Effector memory CD8-positive, alpha-beta T cell (primary cell): ENCODE data around the gene SCGB3A1.

ENCODE experiments used
- ATAC-seq: fragments of 150-1000 bp; cut with Tn5 transposase; replicated peaks from 2 replicates; pipeline ENCODE4 v1.10.0; 2021; ENCODE audit warnings: mild to moderate bottlenecking, moderate library complexity
- DNase-seq, 3 experiments: peaks; one replicate each; pipeline ENCODE4 v3.0.0; 2021
- H3K27ac Mint-ChIP-seq, 2 donors: one replicate each; pipeline ENCODE4 v1.8.0; 2022; ENCODE audit warnings: mild to moderate bottlenecking in 2 of 2, mixed read lengths in 2 of 2, moderate library complexity in 2 of 2
- H3K27me3 Mint-ChIP-seq, 2 donors: one replicate each; pipeline ENCODE4 v1.8.0; 2022; ENCODE audit warnings: mixed read lengths in 2 of 2
- H3K36me3 Mint-ChIP-seq: one replicate; pipeline ENCODE4 v1.8.0; 2022; ENCODE audit warnings: mild to moderate bottlenecking, moderate library complexity, mixed read lengths; ENCODE audit not compliant: insufficient read depth
- H3K4me1 Mint-ChIP-seq, 2 donors: one replicate each; pipeline ENCODE4 v1.8.0; 2022; ENCODE audit warnings: low read depth in 2 of 2, mixed read lengths in 2 of 2
- H3K4me3 Mint-ChIP-seq, 2 donors: one replicate each; pipeline ENCODE4 v1.8.0; 2022; ENCODE audit warnings: mild to moderate bottlenecking in 2 of 2, mixed read lengths in 2 of 2, moderate library complexity in 2 of 2
- H3K9me3 Mint-ChIP-seq, 2 donors: one replicate each; pipeline ENCODE4 v1.8.0; 2022; ENCODE audit warnings: mixed read lengths in 2 of 2

SCGB3A1 gene

GRCh38 chr5:180620014-180620413, 28.7 kb upstream of the SCGB3A1 start:
- DNase-seq (no peak), ATAC-seq (no peak)
- Mint-ChIP-seq H3K27ac (peak overlapping the region in 1 of 2 donors; percentile 10), H3K4me3 (no peak overlapping the region), H3K4me1 (peaks cover 7 to 17% of the 10 kb centered on the region in 2 donors), H3K27me3 (no peaks in the 10 kb centered on the region), H3K9me3 (no peaks in the 10 kb centered on the region), H3K36me3 (peaks cover 14% of the 10 kb centered on the region)

- H3K36me3 Mint-ChIP-seq: peaks cover 14% of the 10 kb centered on the region
- DNase-seq (no peak), ATAC-seq (no peak)
- no peaks in the 10 kb centered on the region for H3K9me3 Mint-ChIP-seq
- peaks cover 5 to 12% of the 10 kb centered on the region in 2 donors for H3K4me1 Mint-ChIP-seq
- H3K27ac Mint-ChIP-seq: no peak overlapping the region
- peak overlapping the region in 1 of 2 donors; percentile 40 for H3K4me3 Mint-ChIP-seq
- H3K27me3 Mint-ChIP-seq: no peaks in the 10 kb centered on the region
Measured at GRCh38 chr5:180619563-180619915, 28.2 kb upstream of the SCGB3A1 start.

GRCh38 chr5:180618829-180619562, 27.7 kb upstream of the SCGB3A1 start:
- DNase-seq (peak in 1 of 3 experiments; percentile 10), ATAC-seq (peak; percentile 79)
- H3K4me3 Mint-ChIP-seq: peak overlapping the region in 1 of 2 donors; percentile 40
- H3K9me3 Mint-ChIP-seq: no peaks in the 10 kb centered on the region
- H3K27me3 Mint-ChIP-seq: no peaks in the 10 kb centered on the region
- H3K27ac Mint-ChIP-seq: no peak overlapping the region
- peaks cover 14% of the 10 kb centered on the region for H3K36me3 Mint-ChIP-seq
- H3K4me1 Mint-ChIP-seq: peaks cover 3 to 11% of the 10 kb centered on the region in 2 donors

GRCh38 chr5:180618487-180618828, 27.2 kb upstream of the SCGB3A1 start:
- no peak overlapping the region for H3K4me3 Mint-ChIP-seq
- DNase-seq: no peak
- H3K27ac Mint-ChIP-seq: no peak overlapping the region

GRCh38 chr5:180613814-180614188, 22.5 kb upstream of the SCGB3A1 start:
- DNase-seq: no peak
- Mint-ChIP-seq H3K36me3 (peaks cover 16% of the 10 kb centered on the region), H3K4me3 (no peak overlapping the region), H3K27me3 (peaks cover 0 to 6% of the 10 kb centered on the region in 2 donors), H3K4me1 (no peaks in the 10 kb centered on the region), H3K27ac (peak overlapping the region in 1 of 2 donors; percentile 70), H3K9me3 (no peaks in the 10 kb centered on the region)
- no peak for ATAC-seq

More at GRCh38 chr5:180618487-180618828, 27.2 kb upstream of the SCGB3A1 start:
- Mint-ChIP-seq H3K9me3 (no peaks in the 10 kb centered on the region), H3K27me3 (no peaks in the 10 kb centered on the region), H3K4me1 (peaks cover 0 to 6% of the 10 kb centered on the region in 2 donors), H3K36me3 (peaks cover 14% of the 10 kb centered on the region)
- ATAC-seq: no peak

GRCh38 chr5:180613188-180613813, 22.0 kb upstream of the SCGB3A1 start:
- Mint-ChIP-seq H3K27me3 (peaks cover 0 to 6% of the 10 kb centered on the region in 2 donors), H3K27ac (peak overlapping the region in 1 of 2 donors; percentile 70), H3K4me1 (peaks cover 0 to 1% of the 10 kb centered on the region in 2 donors), H3K36me3 (peaks cover 16% of the 10 kb centered on the region), H3K4me3 (no peak overlapping the region), H3K9me3 (no peaks in the 10 kb centered on the region)
- ATAC-seq (no peak), DNase-seq (no peak)

GRCh38 chr5:180612683-180613082, 21.4 kb upstream of the SCGB3A1 start:
- H3K27ac Mint-ChIP-seq: peak overlapping the region in 1 of 2 donors; percentile 33
- H3K36me3 Mint-ChIP-seq: peaks cover 16% of the 10 kb centered on the region
- no peak for ATAC-seq
- H3K9me3 Mint-ChIP-seq: no peaks in the 10 kb centered on the region
- no peak for DNase-seq
- H3K4me1 Mint-ChIP-seq: peaks cover 0 to 6% of the 10 kb centered on the region in 2 donors
- no peak overlapping the region for H3K4me3 Mint-ChIP-seq
- peaks cover 0 to 6% of the 10 kb centered on the region in 2 donors for H3K27me3 Mint-ChIP-seq

- Mint-ChIP-seq H3K4me3 (no peak overlapping the region), H3K27ac (no peak overlapping the region), H3K36me3 (peaks cover 15% of the 10 kb centered on the region), H3K27me3 (peaks cover 0 to 6% of the 10 kb centered on the region in 2 donors), H3K9me3 (no peaks in the 10 kb centered on the region), H3K4me1 (peaks cover 1 to 6% of the 10 kb centered on the region in 2 donors)
- no peak for ATAC-seq
- DNase-seq: no peak
Measured at GRCh38 chr5:180611140-180611850, 20.0 kb upstream of the SCGB3A1 start.

GRCh38 chr5:180609817-180610550, 18.7 kb upstream of the SCGB3A1 start:
- Mint-ChIP-seq H3K27me3 (peaks cover 0 to 6% of the 10 kb centered on the region in 2 donors), H3K4me1 (peaks cover 4 to 13% of the 10 kb centered on the region in 2 donors), H3K27ac (no peak overlapping the region), H3K36me3 (peaks cover 13% of the 10 kb centered on the region), H3K9me3 (no peaks in the 10 kb centered on the region), H3K4me3 (no peak overlapping the region)
- no peak for DNase-seq
- no peak for ATAC-seq

- Mint-ChIP-seq H3K4me3 (no peak overlapping the region), H3K4me1 (peaks cover 4 to 13% of the 10 kb centered on the region in 2 donors), H3K27ac (no peak overlapping the region), H3K9me3 (no peaks in the 10 kb centered on the region), H3K36me3 (peaks cover 13% of the 10 kb centered on the region), H3K27me3 (peaks cover 0 to 6% of the 10 kb centered on the region in 2 donors)
- DNase-seq: no peak
- no peak for ATAC-seq
Measured at GRCh38 chr5:180609386-180609785, 18.1 kb upstream of the SCGB3A1 start.

- Mint-ChIP-seq H3K4me3 (no peak overlapping the region), H3K27ac (no peak overlapping the region), H3K27me3 (peaks cover 0 to 6% of the 10 kb centered on the region in 2 donors), H3K36me3 (peaks cover 13% of the 10 kb centered on the region), H3K4me1 (peaks cover 4 to 13% of the 10 kb centered on the region in 2 donors), H3K9me3 (no peaks in the 10 kb centered on the region)
- no peak for ATAC-seq
- DNase-seq: no peak
Measured at GRCh38 chr5:180608572-180609310, 17.4 kb upstream of the SCGB3A1 start.

GRCh38 chr5:180607861-180608571, 16.7 kb upstream of the SCGB3A1 start:
- DNase-seq: no peak

More at GRCh38 chr5:180607861-180608571, 16.7 kb upstream of the SCGB3A1 start:
- Mint-ChIP-seq H3K27ac (no peak overlapping the region), H3K36me3 (peaks cover 13% of the 10 kb centered on the region), H3K4me3 (no peak overlapping the region), H3K9me3 (no peaks in the 10 kb centered on the region), H3K27me3 (peaks cover 0 to 5% of the 10 kb centered on the region in 2 donors), H3K4me1 (peaks cover 4 to 13% of the 10 kb centered on the region in 2 donors)
- ATAC-seq: no peak
